Skeletal muscle satellite cell (primary cell): Measurements from ENCODE around the gene HAAO.

Source experiments
- H3K27me3 ChIP-seq: 2 replicates; pipeline ENCODE4 v1.7.0; 2013; ENCODE audit warnings: low read length; ENCODE audit not compliant: control insufficient read depth, insufficient read depth
- H3K36me3 ChIP-seq: 2 replicates; pipeline ENCODE4 v1.7.0; 2013; ENCODE audit warnings: mild to moderate bottlenecking, control low read depth, low read length; ENCODE audit not compliant: insufficient read depth
- H3K4me1 ChIP-seq: 2 replicates; pipeline ENCODE4 v1.7.0; 2013; ENCODE audit warnings: low read length; ENCODE audit not compliant: control insufficient read depth, insufficient read depth
- H3K4me2 ChIP-seq: 2 replicates; pipeline ENCODE4 v1.7.0; 2013; ENCODE audit warnings: mild to moderate bottlenecking, low read length
- H3K4me3 ChIP-seq: 2 replicates; pipeline ENCODE4 v1.7.0; 2013; ENCODE audit warnings: low read length
- H3K9ac ChIP-seq: 2 replicates; pipeline ENCODE4 v1.7.0; 2013; ENCODE audit warnings: mild to moderate bottlenecking, low read depth, low read length, moderate library complexity
- H3K9me3 ChIP-seq: replicated peaks from 2 replicates; pipeline ENCODE4 v1.7.0; 2013; ENCODE audit warnings: mild to moderate bottlenecking, control low read depth, low read length

HAAO gene

GRCh38 chr2:42726680-42727079 is 65.7 kb downstream of the HAAO start:
- Histone ChIP-seq H3K4me2 (no peak overlapping the region), H3K4me1 (peaks cover 4% of the 10 kb centered on the region), H3K9me3 (no peaks in the 10 kb centered on the region), H3K36me3 (no peaks in the 10 kb centered on the region), H3K4me3 (no peak overlapping the region), H3K27me3 (no peaks in the 10 kb centered on the region), H3K9ac (no peak overlapping the region)

GRCh38 chr2:42725657-42726056 is 66.7 kb downstream of the HAAO start:
- no peak overlapping the region for H3K4me2 ChIP-seq
- H3K36me3 ChIP-seq: no peaks in the 10 kb centered on the region
- H3K9me3 ChIP-seq: no peaks in the 10 kb centered on the region
- peaks cover 4% of the 10 kb centered on the region for H3K4me1 ChIP-seq
- H3K9ac ChIP-seq: no peak overlapping the region
- H3K4me3 ChIP-seq: no peak overlapping the region
- H3K27me3 ChIP-seq: no peaks in the 10 kb centered on the region

DNA sequence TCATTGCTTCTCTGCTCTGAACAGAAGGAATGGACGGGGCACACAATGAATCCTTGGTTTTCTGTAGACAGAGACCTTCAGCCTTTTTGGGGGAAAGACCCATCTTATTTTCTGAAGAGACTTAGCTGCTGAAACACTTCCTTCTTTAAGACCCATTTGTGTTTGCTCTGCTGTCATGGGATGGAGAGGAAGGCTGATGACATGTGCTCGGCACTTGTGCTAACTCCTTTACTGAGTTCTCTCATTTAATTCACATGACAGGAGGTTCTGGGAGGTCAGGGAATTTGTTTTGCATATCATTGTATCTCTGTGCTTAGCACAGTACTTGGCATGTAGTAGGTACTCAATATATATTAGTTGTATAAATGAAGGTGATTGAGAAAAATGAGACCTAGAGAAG is 67.5 kb downstream of the HAAO start:
- Histone ChIP-seq H3K36me3 (no peaks in the 10 kb centered on the region), H3K4me1 (peaks cover 4% of the 10 kb centered on the region), H3K27me3 (no peaks in the 10 kb centered on the region), H3K9me3 (no peaks in the 10 kb centered on the region), H3K9ac (no peak overlapping the region), H3K4me2 (no peak overlapping the region), H3K4me3 (no peak overlapping the region)

DNA sequence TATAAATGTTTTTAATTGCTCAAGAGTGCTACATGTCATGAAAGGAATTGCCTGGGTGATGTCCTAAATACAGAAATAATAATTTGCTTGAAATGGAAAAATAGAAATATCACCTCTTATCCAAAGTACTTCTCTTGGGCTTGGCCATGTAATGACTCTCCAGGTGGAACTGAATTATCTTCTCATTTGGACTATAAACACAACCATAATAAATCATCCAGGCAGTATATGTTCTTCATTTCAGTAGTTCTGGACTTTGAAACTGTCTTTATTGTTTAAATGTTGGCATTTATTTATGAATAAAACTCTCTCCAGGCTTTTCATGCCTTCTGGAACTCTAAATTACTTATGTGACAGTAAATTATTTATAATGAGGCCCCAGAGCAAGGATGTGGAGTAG is 68.9 kb downstream of the HAAO start:
- no peaks in the 10 kb centered on the region for H3K36me3 ChIP-seq
- peaks cover 4% of the 10 kb centered on the region for H3K4me1 ChIP-seq
- H3K4me3 ChIP-seq: no peak overlapping the region
- no peak overlapping the region for H3K4me2 ChIP-seq
- H3K9ac ChIP-seq: no peak overlapping the region
- no peaks in the 10 kb centered on the region for H3K27me3 ChIP-seq
- no peaks in the 10 kb centered on the region for H3K9me3 ChIP-seq

DNA sequence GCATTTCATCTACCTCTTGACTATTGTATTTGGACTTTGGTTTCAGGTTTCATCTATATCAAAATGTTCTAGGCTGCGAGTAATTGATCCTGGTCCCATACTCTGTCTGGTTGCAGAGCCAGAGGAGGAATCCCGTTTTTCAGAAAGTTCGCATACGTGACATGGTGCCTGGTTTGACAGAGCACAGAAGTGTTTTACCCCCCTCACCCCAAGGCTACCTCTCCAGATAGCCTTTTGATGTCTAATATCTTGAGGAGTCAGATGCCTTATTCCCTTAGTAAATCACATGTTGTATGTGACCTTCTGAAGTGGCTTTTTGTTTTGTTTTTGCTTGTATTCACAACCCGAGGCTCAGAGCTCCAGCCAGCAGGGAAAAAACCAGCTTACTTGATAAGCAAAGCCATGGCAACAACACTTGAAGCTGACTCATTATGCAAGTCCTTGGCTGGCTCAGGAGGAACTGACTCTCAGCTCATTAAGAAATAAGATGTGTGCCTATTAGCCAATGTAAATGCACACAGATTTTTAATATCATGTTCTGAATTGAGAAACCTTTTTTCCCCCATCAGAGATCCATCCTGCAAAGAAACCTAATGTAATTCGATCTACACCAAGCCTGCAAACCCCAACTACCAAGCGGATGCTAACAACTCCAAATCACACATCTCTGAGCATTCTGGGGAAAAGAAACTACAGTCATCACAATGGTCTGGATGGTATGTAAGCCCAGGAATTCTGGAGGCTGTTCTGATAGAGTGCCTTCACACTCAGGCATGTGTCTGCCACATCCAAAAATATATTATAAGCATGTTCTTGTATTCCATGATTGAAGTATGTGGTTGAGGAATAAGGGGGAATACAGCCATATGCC is 69.8 kb downstream of the HAAO start:
- Histone ChIP-seq H3K36me3 (no peaks in the 10 kb centered on the region), H3K4me1 (peaks cover 4% of the 10 kb centered on the region), H3K4me3 (no peak overlapping the region), H3K9me3 (no peaks in the 10 kb centered on the region), H3K27me3 (no peaks in the 10 kb centered on the region), H3K4me2 (no peak overlapping the region), H3K9ac (no peak overlapping the region)

- H3K4me2 ChIP-seq: no peak overlapping the region
- H3K9me3 ChIP-seq: no peaks in the 10 kb centered on the region
- H3K27me3 ChIP-seq: no peaks in the 10 kb centered on the region
- H3K9ac ChIP-seq: no peak overlapping the region
- no peaks in the 10 kb centered on the region for H3K36me3 ChIP-seq
- H3K4me3 ChIP-seq: no peak overlapping the region
- H3K4me1 ChIP-seq: peaks cover 4% of the 10 kb centered on the region
These were observed 70.5 kb downstream of the HAAO start for GRCh38 chr2:42721898-42722297.
